Testis (tissue), 2 donors: ENCODE data around the gene GNAT1.

Experiments
- CTCF ChIP-seq, 3 experiments: fragments of 450-650 bp in 2 of 3; fragments of 200-600 bp in 1 of 3; sonication (generic) in 1 of 3; IDR thresholded peaks; one replicate each; pipeline ENCODE4 v1.5.1; 2016 to 2019; ENCODE audit warnings: antibody characterized with exemption in 3 of 3, mild to moderate bottlenecking in 2 of 3, moderate library complexity in 1 of 3
- POLR2A ChIP-seq: fragments of 450-650 bp; IDR thresholded peaks from one replicate; pipeline ENCODE4 v1.6.1; 2017; ENCODE audit warnings: antibody characterized with exemption, mild to moderate bottlenecking, moderate library complexity

- no peak for TF ChIP-seq POLR2A
- no peak for TF ChIP-seq CTCF (IDR thresholded peaks at IDR 0.05)
These were observed 13.5 kb downstream of the GNAT1 start, which contains the start of gene SLC38A3 for GRCh38 chr3:50204804-50205412.
